H9 (cell line): ENCODE results near the gene PEPD. TPM values are rescaled to one million over a fixed set of nuclear protein-coding genes. Genes with fewer than 3 reads are reported as not detected.

ENCODE experiments used
- DNase-seq: peaks from one replicate; pipeline ENCODE4 v3.0.0-alpha.2; 2017
- H2AFZ ChIP-seq: one replicate; pipeline ENCODE4 v1.6.1; 2013; ENCODE audit warnings: mild to moderate bottlenecking, low read length, control low read depth, moderate library complexity
- H2AK5ac ChIP-seq: 2 replicates; pipeline ENCODE4 v1.6.1; 2013; ENCODE audit warnings: low read length, control low read depth, mixed read lengths; ENCODE audit not compliant: insufficient read length
- H2BK120ac ChIP-seq: one replicate; pipeline ENCODE4 v1.6.1; 2013; ENCODE audit warnings: low read depth, mild to moderate bottlenecking, low read length, control low read depth, inconsistent platforms; ENCODE audit not compliant: poor library complexity, severe bottlenecking
- H2BK12ac ChIP-seq: 2 replicates; pipeline ENCODE4 v1.6.1; 2013; ENCODE audit warnings: low read length, control low read depth, mixed read lengths, low read depth; ENCODE audit not compliant: insufficient read length
- H2BK15ac ChIP-seq: 2 replicates; pipeline ENCODE4 v1.6.1; 2013; ENCODE audit warnings: low read depth, low read length, control low read depth
- H2BK20ac ChIP-seq: one replicate; pipeline ENCODE4 v1.6.1; 2013; ENCODE audit warnings: low read depth, mild to moderate bottlenecking, low read length, control low read depth, inconsistent platforms; ENCODE audit not compliant: poor library complexity, severe bottlenecking
- H2BK5ac ChIP-seq: 2 replicates; pipeline ENCODE4 v1.6.1; 2013; ENCODE audit warnings: low read length, control low read depth, mixed read lengths; ENCODE audit not compliant: insufficient read length
- H3K14ac ChIP-seq: 2 replicates; pipeline ENCODE4 v1.6.1; 2013; ENCODE audit warnings: low read length, control low read depth; ENCODE audit not compliant: insufficient read depth
- H3K18ac ChIP-seq: 2 replicates; pipeline ENCODE4 v1.6.1; 2013; ENCODE audit warnings: low read depth, mild to moderate bottlenecking, mixed read lengths, low read length, control low read depth; ENCODE audit not compliant: insufficient read length
- H3K23ac ChIP-seq: 2 replicates; pipeline ENCODE4 v1.6.1; 2013; ENCODE audit warnings: low read length, control low read depth, mixed read lengths, low read depth; ENCODE audit not compliant: insufficient read length
- H3K23me2 ChIP-seq: 2 replicates; pipeline ENCODE4 v1.6.1; 2013; ENCODE audit warnings: low read depth, mild to moderate bottlenecking, mixed read lengths, low read length, control low read depth; ENCODE audit not compliant: insufficient read length, poor library complexity, severe bottlenecking
- H3K27ac ChIP-seq: 2 replicates; pipeline ENCODE4 v1.5.1; 2013; ENCODE audit warnings: low read length, control low read depth, mixed read lengths, low read depth; ENCODE audit not compliant: insufficient read length
- H3K27me3 ChIP-seq: 2 replicates; pipeline ENCODE4 v1.6.1; 2013; ENCODE audit warnings: low read length, control low read depth, inconsistent platforms; ENCODE audit not compliant: insufficient read depth
- H3K4ac ChIP-seq: 2 replicates; pipeline ENCODE4 v1.6.1; 2013; ENCODE audit warnings: low read depth, mild to moderate bottlenecking, control low read depth, inconsistent platforms, low read length, moderate library complexity
- H3K4me1 ChIP-seq: 2 replicates; pipeline ENCODE4 v1.6.1; 2013; ENCODE audit warnings: low read length, control low read depth, inconsistent platforms; ENCODE audit not compliant: insufficient read depth
- H3K4me2 ChIP-seq: 2 replicates; pipeline ENCODE4 v1.6.1; 2013; ENCODE audit warnings: low read length, control low read depth, mixed read lengths; ENCODE audit not compliant: insufficient read length, insufficient read depth
- H3K56ac ChIP-seq: 2 replicates; pipeline ENCODE4 v1.6.1; 2013; ENCODE audit warnings: low read depth, mild to moderate bottlenecking, mixed read lengths, low read length, control low read depth; ENCODE audit not compliant: insufficient read length
- H3K79me1 ChIP-seq: 2 replicates; pipeline ENCODE4 v1.6.1; 2013; ENCODE audit warnings: low read depth, mild to moderate bottlenecking, moderate library complexity, low read length, control low read depth, inconsistent platforms; ENCODE audit not compliant: insufficient read depth, poor library complexity, severe bottlenecking
- H3K79me2 ChIP-seq: 2 replicates; pipeline ENCODE4 v1.6.1; 2013; ENCODE audit warnings: low read length, control low read depth, inconsistent platforms; ENCODE audit not compliant: insufficient read depth
- H3K9ac ChIP-seq: 2 replicates; pipeline ENCODE4 v1.6.1; 2013; ENCODE audit warnings: low read length, control low read depth, mixed read lengths; ENCODE audit not compliant: insufficient read length; ENCODE audit errors: extremely low read depth
- H3K9me3 ChIP-seq: one replicate; pipeline ENCODE4 v1.6.1; 2013; ENCODE audit warnings: low read depth, low read length, inconsistent platforms; ENCODE audit not compliant: control insufficient read depth
- H3T11ph ChIP-seq: one replicate; pipeline ENCODE4 v1.6.1; 2013; ENCODE audit warnings: mild to moderate bottlenecking, low read length, control low read depth, inconsistent platforms
- H4K20me1 ChIP-seq: one replicate; pipeline ENCODE4 v1.6.1; 2013; ENCODE audit not compliant: control insufficient read depth, insufficient read length, insufficient read depth
- H4K5ac ChIP-seq: 2 replicates; pipeline ENCODE4 v1.6.1; 2013; ENCODE audit warnings: low read depth, mild to moderate bottlenecking, mixed read lengths, low read length, control low read depth; ENCODE audit not compliant: insufficient read length
- H4K8ac ChIP-seq: replicated peaks from 2 replicates; pipeline ENCODE4 v1.6.1; 2013; ENCODE audit warnings: low read length, control low read depth, mixed read lengths, low read depth; ENCODE audit not compliant: insufficient read length
- H4K91ac ChIP-seq: 2 replicates; pipeline ENCODE4 v1.6.1; 2013; ENCODE audit warnings: low read depth, mild to moderate bottlenecking, moderate library complexity, mixed read lengths, low read length, control low read depth; ENCODE audit not compliant: insufficient read length
- H3K27ac Mint-ChIP-seq, 3 experiments: 2 replicates in 2 of 3; 3 replicates in 1 of 3; pipeline ENCODE4 v1.8.0; 2020 to 2021; ENCODE audit warnings: mixed read lengths in 3 of 3, mild to moderate bottlenecking in 1 of 3, moderate library complexity in 1 of 3
- H3K27me3 Mint-ChIP-seq: 2 replicates; pipeline ENCODE4 v1.8.0; 2021; ENCODE audit warnings: low read depth, mild to moderate bottlenecking, moderate library complexity, mixed read lengths
- H3K36me3 Mint-ChIP-seq, 3 experiments: 2 replicates in 2 of 3; 3 replicates in 1 of 3; pipeline ENCODE4 v1.8.0; 2020 to 2021; ENCODE audit warnings: low read depth in 3 of 3, mixed read lengths in 3 of 3; ENCODE audit not compliant: insufficient read depth in 1 of 3
- H3K4me1 Mint-ChIP-seq, 2 experiments: 2 replicates each; pipeline ENCODE4 v1.8.0; 2020; ENCODE audit warnings: mixed read lengths in 2 of 2
- H3K4me3 Mint-ChIP-seq, 2 experiments: 2 replicates in 1 of 2; 3 replicates in 1 of 2; pipeline ENCODE4 v1.8.0; 2020 to 2021; ENCODE audit warnings: mild to moderate bottlenecking in 2 of 2, mixed read lengths in 2 of 2, moderate library complexity in 1 of 2
- H3K9me3 Mint-ChIP-seq, 2 experiments: 2 replicates in 1 of 2; 3 replicates in 1 of 2; pipeline ENCODE4 v1.8.0; 2020; ENCODE audit warnings: mild to moderate bottlenecking in 2 of 2, mixed read lengths in 2 of 2, moderate library complexity in 1 of 2
- WGBS: extraction: QIAGEN DNeasy Blood & Tissue Kit; methylation state at CpG from one replicate; pipeline ENCODE4 v1.1.7; 2013; ENCODE audit warnings: missing lambda C conversion rate, low lambda C conversion rate, mixed read lengths; ENCODE audit not compliant: insufficient read length; ENCODE audit errors: extremely low coverage; 5-methylcytosine and 5-hydroxymethylcytosine counted together
- total RNA-seq: library from RNA; stranded (reverse); gene quantifications from 2 replicates; pipeline ENCODE4 v1.2.1, GENCODE V29; 2021
- TF ChIP-seq, protein P1 (sequence below): fragments of 200-600 bp; sonication (generic); conservative IDR thresholded peaks from 3 replicates; pipeline ENCODE4 v1.8.0; 2021; ENCODE audit warnings: antibody characterized with exemption, mild to moderate bottlenecking

Gene PEPD
- total RNA-seq, 1 experiment from 2014 or later: 52.8 TPM

- no peak overlapping the region for H2AK5ac ChIP-seq
- no peak overlapping the region for H2AFZ ChIP-seq
- no peak overlapping the region for H4K91ac ChIP-seq
- H4K5ac ChIP-seq: no peak overlapping the region
- no peak overlapping the region for H3K14ac ChIP-seq
- no peak overlapping the region for H3K23ac ChIP-seq
- no peak overlapping the region for H3K4ac ChIP-seq
- H2BK20ac ChIP-seq: no peak overlapping the region
- H3K27me3 ChIP-seq: no peaks in the 10 kb centered on the region
- Mint-ChIP-seq H3K4me3 (no peak overlapping the region), H3K4me1 (peaks cover 4 to 10% of the 10 kb centered on the region in 2 experiments; a peak in 3 of 4 replicates), H3K36me3 (peaks cover 0 to 6% (median 0%) of the 10 kb centered on the region in 3 experiments; a peak in 3 of 7 replicates), H3K27me3 (no peaks in the 10 kb centered on the region), H3K9me3 (no peaks in the 10 kb centered on the region), H3K27ac (no peak overlapping the region; a peak in 1 of 7 replicates)
- no peak overlapping the region for H2BK5ac ChIP-seq
- H2BK15ac ChIP-seq: no peak overlapping the region
- no peak overlapping the region for H2BK12ac ChIP-seq
- no CpG with 5 or more reads among the region's 16 CpGs for WGBS
- H3T11ph ChIP-seq: no peak overlapping the region
- no peak overlapping the region for H3K4me2 ChIP-seq
- DNase-seq: no peak
- H2BK120ac ChIP-seq: no peak overlapping the region
- H4K8ac ChIP-seq: no peak overlapping the region
- H3K4me1 ChIP-seq: no peaks in the 10 kb centered on the region
- no peak overlapping the region for H3K56ac ChIP-seq
- no peaks in the 10 kb centered on the region for H3K9me3 ChIP-seq
- H3K9ac ChIP-seq: no peak overlapping the region
- no peaks in the 10 kb centered on the region; the same call in 1 of the 2 replicates for H3K79me2 ChIP-seq
- no peak overlapping the region for H3K27ac ChIP-seq
- TF ChIP-seq, protein P1, sequence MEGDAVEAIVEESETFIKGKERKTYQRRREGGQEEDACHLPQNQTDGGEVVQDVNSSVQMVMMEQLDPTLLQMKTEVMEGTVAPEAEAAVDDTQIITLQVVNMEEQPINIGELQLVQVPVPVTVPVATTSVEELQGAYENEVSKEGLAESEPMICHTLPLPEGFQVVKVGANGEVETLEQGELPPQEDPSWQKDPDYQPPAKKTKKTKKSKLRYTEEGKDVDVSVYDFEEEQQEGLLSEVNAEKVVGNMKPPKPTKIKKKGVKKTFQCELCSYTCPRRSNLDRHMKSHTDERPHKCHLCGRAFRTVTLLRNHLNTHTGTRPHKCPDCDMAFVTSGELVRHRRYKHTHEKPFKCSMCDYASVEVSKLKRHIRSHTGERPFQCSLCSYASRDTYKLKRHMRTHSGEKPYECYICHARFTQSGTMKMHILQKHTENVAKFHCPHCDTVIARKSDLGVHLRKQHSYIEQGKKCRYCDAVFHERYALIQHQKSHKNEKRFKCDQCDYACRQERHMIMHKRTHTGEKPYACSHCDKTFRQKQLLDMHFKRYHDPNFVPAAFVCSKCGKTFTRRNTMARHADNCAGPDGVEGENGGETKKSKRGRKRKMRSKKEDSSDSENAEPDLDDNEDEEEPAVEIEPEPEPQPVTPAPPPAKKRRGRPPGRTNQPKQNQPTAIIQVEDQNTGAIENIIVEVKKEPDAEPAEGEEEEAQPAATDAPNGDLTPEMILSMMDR: no peak
- H3K23me2 ChIP-seq: no peaks in the 10 kb centered on the region
- no peaks in the 10 kb centered on the region for H4K20me1 ChIP-seq
- H3K79me1 ChIP-seq: no peaks in the 10 kb centered on the region
- H3K18ac ChIP-seq: no peak overlapping the region
These were observed 16.4 kb downstream of the PEPD start for GRCh38 chr19:33505148-33505547.
